ENCODE results near the gene SVOPL. TPM values are rescaled to one million over a fixed set of nuclear protein-coding genes. Genes with fewer than 3 reads are reported as not detected.

SVOPL gene
- polyA plus RNA-seq, 4 donors = 2.5 to 3.9 (median 2.9) TPM

- DNase-seq (ENCODE audit: low read depth in 4 of 4, low spot score in 2 of 4) = no peak
Observed at GRCh38 chr7:138613630-138614029, 87.5 kb downstream of the SVOPL start.

- DNase-seq (ENCODE audit: low read depth in 4 of 4, low spot score in 2 of 4) = no peak
Observed at GRCh38 chr7:138610671-138611170, 90.4 kb downstream of the SVOPL start.

- DNase-seq (ENCODE audit: low read depth in 4 of 4, low spot score in 2 of 4) = no peak
Observed at GRCh38 chr7:138608275-138608674, 92.9 kb downstream of the SVOPL start.

- no peak for DNase-seq (ENCODE audit: low read depth in 4 of 4, low spot score in 2 of 4)
Observed at GRCh38 chr7:138607216-138608126, 93.7 kb downstream of the SVOPL start.

- no peak for DNase-seq (ENCODE audit: low read depth in 4 of 4, low spot score in 2 of 4)
Observed at GRCh38 chr7:138606236-138606635, 94.9 kb downstream of the SVOPL start.

- DNase-seq (ENCODE audit: low read depth in 4 of 4, low spot score in 2 of 4) = no peak
Observed at GRCh38 chr7:138603549-138604318, 97.4 kb downstream of the SVOPL start.

GRCh38 chr7:138602451-138602850, 98.7 kb downstream of the SVOPL start:
- DNase-seq (ENCODE audit: low read depth in 4 of 4, low spot score in 2 of 4) = no peak

GRCh38 chr7:138595454-138595853, 105.7 kb downstream of the SVOPL start:
- DNase-seq (ENCODE audit: low read depth in 4 of 4, low spot score in 2 of 4) = no peak

GRCh38 chr7:138590154-138590553, 111.0 kb downstream of the SVOPL start:
- no peak for DNase-seq (ENCODE audit: low read depth in 4 of 4, low spot score in 2 of 4)

- no peak for DNase-seq (ENCODE audit: low read depth in 4 of 4, low spot score in 2 of 4)
Observed at GRCh38 chr7:138588986-138589385, 112.2 kb downstream of the SVOPL start.

GRCh38 chr7:138587485-138587884, 113.7 kb downstream of the SVOPL start:
- no peak for DNase-seq (ENCODE audit: low read depth in 4 of 4, low spot score in 2 of 4)

GRCh38 chr7:138585283-138585993, 115.7 kb downstream of the SVOPL start:
- DNase-seq (ENCODE audit: low read depth in 4 of 4, low spot score in 2 of 4) = no peak

- DNase-seq (ENCODE audit: low read depth in 4 of 4, low spot score in 2 of 4) = no peak
Observed at GRCh38 chr7:138584696-138585095, 116.5 kb downstream of the SVOPL start.

- DNase-seq (ENCODE audit: low read depth in 4 of 4, low spot score in 2 of 4) = no peak
Observed at GRCh38 chr7:138584283-138584682, 116.9 kb downstream of the SVOPL start.

GRCh38 chr7:138581065-138581464, 120.1 kb downstream of the SVOPL start:
- DNase-seq (ENCODE audit: low read depth in 4 of 4, low spot score in 2 of 4) = no peak

GRCh38 chr7:138579671-138580070, 121.5 kb downstream of the SVOPL start:
- DNase-seq (ENCODE audit: low read depth in 4 of 4, low spot score in 2 of 4) = no peak

GRCh38 chr7:138579136-138579535, 122.0 kb downstream of the SVOPL start:
- DNase-seq (ENCODE audit: low read depth in 4 of 4, low spot score in 2 of 4) = no peak

GRCh38 chr7:138575897-138576428, 125.2 kb downstream of the SVOPL start:
- DNase-seq (ENCODE audit: low read depth in 4 of 4, low spot score in 2 of 4) = no peak

- DNase-seq (ENCODE audit: low read depth in 4 of 4, low spot score in 2 of 4) = no peak
Observed at GRCh38 chr7:138573741-138574140, 127.4 kb downstream of the SVOPL start.

GRCh38 chr7:138570715-138571114, 130.4 kb downstream of the SVOPL start:
- no peak for DNase-seq (ENCODE audit: low read depth in 4 of 4, low spot score in 2 of 4)

GRCh38 chr7:138569418-138569817, 131.7 kb downstream of the SVOPL start:
- no peak for DNase-seq (ENCODE audit: low read depth in 4 of 4, low spot score in 2 of 4)
